ENCODE measurements around the gene TYK2.

GRCh38 chr19:10427169-10427568 is 46.8 kb upstream of the TYK2 start:
- TF ChIP-seq EP300 (IDR thresholded peaks at IDR 0.05) (no peak), POLR2A (IDR thresholded peaks at IDR 0.05) (no peak), POLR2AphosphoS5 (IDR thresholded peaks at IDR 0.05) (no peak)
- TF ChIP-seq, protein P1, sequence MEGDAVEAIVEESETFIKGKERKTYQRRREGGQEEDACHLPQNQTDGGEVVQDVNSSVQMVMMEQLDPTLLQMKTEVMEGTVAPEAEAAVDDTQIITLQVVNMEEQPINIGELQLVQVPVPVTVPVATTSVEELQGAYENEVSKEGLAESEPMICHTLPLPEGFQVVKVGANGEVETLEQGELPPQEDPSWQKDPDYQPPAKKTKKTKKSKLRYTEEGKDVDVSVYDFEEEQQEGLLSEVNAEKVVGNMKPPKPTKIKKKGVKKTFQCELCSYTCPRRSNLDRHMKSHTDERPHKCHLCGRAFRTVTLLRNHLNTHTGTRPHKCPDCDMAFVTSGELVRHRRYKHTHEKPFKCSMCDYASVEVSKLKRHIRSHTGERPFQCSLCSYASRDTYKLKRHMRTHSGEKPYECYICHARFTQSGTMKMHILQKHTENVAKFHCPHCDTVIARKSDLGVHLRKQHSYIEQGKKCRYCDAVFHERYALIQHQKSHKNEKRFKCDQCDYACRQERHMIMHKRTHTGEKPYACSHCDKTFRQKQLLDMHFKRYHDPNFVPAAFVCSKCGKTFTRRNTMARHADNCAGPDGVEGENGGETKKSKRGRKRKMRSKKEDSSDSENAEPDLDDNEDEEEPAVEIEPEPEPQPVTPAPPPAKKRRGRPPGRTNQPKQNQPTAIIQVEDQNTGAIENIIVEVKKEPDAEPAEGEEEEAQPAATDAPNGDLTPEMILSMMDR (IDR thresholded peaks at IDR 0.05), result no peak

Measured in sigmoid colon (tissue), 4 donors.